GM23248 (cell line): Measurements from ENCODE around the gene PABPN1L. TPM values are rescaled to one million over a fixed set of nuclear protein-coding genes. Genes with fewer than 3 reads are reported as not detected.

Source experiments
- DNase-seq: peaks from one replicate; pipeline ENCODE4 v3.0.0-alpha.2; 2015
- H2AFZ ChIP-seq: fragments of 200-600 bp; sonication (generic); 2 replicates; pipeline ENCODE4 v1.6.1; 2016; ENCODE audit warnings: antibody characterized with exemption
- H3F3A ChIP-seq: fragments of 200-600 bp; sonication (generic); 2 replicates; pipeline ENCODE4 v1.6.1; 2016; ENCODE audit warnings: mild to moderate bottlenecking, antibody characterized with exemption, mixed run types; ENCODE audit not compliant: insufficient read depth
- H3K27ac ChIP-seq: fragments of 200-600 bp; sonication (generic); 2 replicates; pipeline ENCODE4 v1.5.1; 2016; ENCODE audit warnings: mild to moderate bottlenecking
- H3K27me3 ChIP-seq: fragments of 200-600 bp; sonication (generic); replicated peaks from 2 replicates; pipeline ENCODE4 v1.6.1; 2016; ENCODE audit warnings: mild to moderate bottlenecking; ENCODE audit not compliant: insufficient read depth
- H3K36me3 ChIP-seq: fragments of 200-600 bp; sonication (generic); 2 replicates; pipeline ENCODE4 v1.6.1; 2016; ENCODE audit warnings: low read depth, mild to moderate bottlenecking
- H3K4me1 ChIP-seq: fragments of 200-600 bp; sonication (generic); 2 replicates; pipeline ENCODE4 v1.6.1; 2016; ENCODE audit warnings: mild to moderate bottlenecking; ENCODE audit not compliant: insufficient read depth
- H3K4me2 ChIP-seq: fragments of 200-600 bp; sonication (generic); one replicate; pipeline ENCODE4 v1.6.1; 2016; ENCODE audit warnings: mild to moderate bottlenecking; ENCODE audit not compliant: unreplicated experiment
- H3K4me3 ChIP-seq: fragments of 200-600 bp; sonication (generic); 2 replicates; pipeline ENCODE4 v1.5.1; 2016; ENCODE audit warnings: mild to moderate bottlenecking
- H3K79me2 ChIP-seq: fragments of 200-600 bp; sonication (generic); 2 replicates; pipeline ENCODE4 v1.6.1; 2016; ENCODE audit warnings: mild to moderate bottlenecking; ENCODE audit not compliant: insufficient read depth
- H3K9ac ChIP-seq: fragments of 200-600 bp; sonication (generic); 2 replicates; pipeline ENCODE4 v1.6.1; 2016; ENCODE audit warnings: mild to moderate bottlenecking
- H3K9me2 ChIP-seq: fragments of 200-600 bp; sonication (generic); 2 replicates; pipeline ENCODE4 v1.6.1; 2016; ENCODE audit warnings: mixed run types, mild to moderate bottlenecking, moderate library complexity; ENCODE audit not compliant: insufficient read depth
- H3K9me3 ChIP-seq: fragments of 200-600 bp; sonication (generic); one replicate; pipeline ENCODE4 v1.6.1; 2017; ENCODE audit warnings: low read depth
- H4K20me1 ChIP-seq: fragments of 200-600 bp; sonication (generic); 2 replicates; pipeline ENCODE4 v1.6.0; 2016; ENCODE audit not compliant: insufficient read depth
- EZH2 ChIP-seq: fragments of 200-600 bp; sonication (generic); IDR thresholded peaks from 2 replicates; pipeline ENCODE4 v1.6.1; 2018; ENCODE audit warnings: antibody characterized with exemption, mild to moderate bottlenecking; ENCODE audit not compliant: insufficient read depth, poor library complexity, severe bottlenecking
- EZH2phosphoT487 ChIP-seq: fragments of 200-600 bp; sonication (generic); IDR thresholded peaks from 2 replicates; pipeline ENCODE4 v1.6.1; 2018; ENCODE audit warnings: antibody characterized with exemption, moderate library complexity, mild to moderate bottlenecking, low read depth; ENCODE audit not compliant: insufficient read depth
- WGBS, 2 experiments: methylation state at CpG; one replicate each; pipeline ENCODE4 v1.1.6; 2015 to 2017; ENCODE audit warnings: low lambda C conversion rate in 2 of 2, low coverage in 1 of 2; ENCODE audit errors: missing lambda C conversion rate in 2 of 2; 5-methylcytosine and 5-hydroxymethylcytosine counted together
- in situ Hi-C: fragments of 300-500 bp; cut with MboI; formaldehyde crosslinking; loops from 2 replicates; pipeline ENCODE4 v1.15.0; 2020
- polyA plus RNA-seq: library from polyadenylated mRNA; unstranded; fragments of >200 nt; fragmentation: Nextera tagmentation; extraction: Ambion mirVana; gene quantifications from 2 replicates; pipeline ENCODE4 v1.2.1, GENCODE V29; 2016
- total RNA-seq: library from RNA; depleted of rRNA; stranded (reverse); fragments of >200 nt; shearing (Covaris generic); gene quantifications from 2 replicates; pipeline ENCODE4 v1.2.3, GENCODE V29; 2014

PABPN1L gene
- total and polyA plus RNA-seq, 2 experiments from 2014 or later: not detected

DNA sequence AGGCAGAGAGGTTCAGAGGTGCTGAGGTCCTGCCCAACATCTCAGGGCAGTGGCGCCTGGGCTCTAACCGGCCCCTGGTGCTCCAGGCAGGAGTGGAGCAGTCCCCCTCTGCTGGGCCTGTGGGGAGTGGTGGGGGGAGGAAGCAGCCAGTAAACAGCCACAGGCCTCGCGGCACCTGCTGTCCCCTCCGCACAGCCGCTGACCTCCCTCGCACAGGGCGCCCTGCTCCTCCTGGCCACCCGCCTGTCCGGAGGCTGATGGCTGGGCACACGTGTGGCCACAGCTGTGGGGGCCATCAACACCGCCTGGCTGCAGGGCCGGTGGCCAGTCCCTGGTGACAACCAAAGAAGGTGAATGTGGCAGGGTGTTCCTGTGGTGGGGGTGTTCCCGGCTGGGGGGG, 36.8 kb upstream of the PABPN1L start:
- Histone ChIP-seq H3K4me2 (no peak overlapping the region), H3F3A (no peaks in the 10 kb centered on the region), H2AFZ (no peak overlapping the region), H3K79me2 (no peaks in the 10 kb centered on the region), H3K9me2 (no peaks in the 10 kb centered on the region), H3K9ac (no peak overlapping the region), H3K27ac (no peak overlapping the region), H3K36me3 (no peaks in the 10 kb centered on the region), H4K20me1 (no peaks in the 10 kb centered on the region), H3K4me1 (no peaks in the 10 kb centered on the region), H3K4me3 (no peak overlapping the region), H3K9me3 (no peaks in the 10 kb centered on the region), H3K27me3 (no peaks in the 10 kb centered on the region)
- 83 to 91% methylated on average over 12 to 13 of the region's 14 CpGs for WGBS, 2 experiments
- TF ChIP-seq EZH2 (no peak), EZH2phosphoT487 (no peak)
- no peak for DNase-seq
- in situ Hi-C loops: no loop called here

DNA sequence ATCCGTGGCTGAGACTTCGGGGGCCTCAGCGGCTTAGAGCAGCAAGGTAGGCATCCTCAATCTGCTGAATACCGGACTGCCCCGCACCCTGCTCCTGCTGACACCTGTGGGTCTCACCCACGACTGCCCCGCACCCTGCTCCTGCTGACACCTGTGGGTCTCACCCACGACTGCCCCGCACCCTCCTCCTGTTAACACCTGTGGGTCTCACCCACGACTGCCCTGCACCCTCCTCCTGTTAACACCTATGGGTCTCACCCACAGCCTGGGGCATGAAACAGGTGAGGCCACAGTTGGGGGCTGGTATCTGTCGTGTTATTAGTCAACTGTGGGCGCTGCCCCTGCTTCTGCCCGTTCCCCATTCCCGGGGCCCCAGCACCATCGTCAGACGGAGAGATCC, 36.3 kb upstream of the PABPN1L start:
- no peaks in the 10 kb centered on the region for H3K36me3 ChIP-seq
- no peaks in the 10 kb centered on the region for H3K9me2 ChIP-seq
- H3K79me2 ChIP-seq: no peaks in the 10 kb centered on the region
- TF ChIP-seq EZH2 (no peak), EZH2phosphoT487 (no peak)
- no peaks in the 10 kb centered on the region for H4K20me1 ChIP-seq
- H3K4me3 ChIP-seq: no peak overlapping the region
- no peak for DNase-seq
- no peak overlapping the region for H3K9ac ChIP-seq
- H3K4me2 ChIP-seq: no peak overlapping the region
- WGBS, 2 experiments: 64 to 73% methylated on average over 13 to 15 of the region's 16 CpGs
- no peak overlapping the region for H3K27ac ChIP-seq
- no peaks in the 10 kb centered on the region for H3K4me1 ChIP-seq
- in situ Hi-C loops: no loop called here
- no peaks in the 10 kb centered on the region for H3F3A ChIP-seq
- no peaks in the 10 kb centered on the region for H3K27me3 ChIP-seq
- H3K9me3 ChIP-seq: no peaks in the 10 kb centered on the region
- H2AFZ ChIP-seq: no peak overlapping the region

DNA sequence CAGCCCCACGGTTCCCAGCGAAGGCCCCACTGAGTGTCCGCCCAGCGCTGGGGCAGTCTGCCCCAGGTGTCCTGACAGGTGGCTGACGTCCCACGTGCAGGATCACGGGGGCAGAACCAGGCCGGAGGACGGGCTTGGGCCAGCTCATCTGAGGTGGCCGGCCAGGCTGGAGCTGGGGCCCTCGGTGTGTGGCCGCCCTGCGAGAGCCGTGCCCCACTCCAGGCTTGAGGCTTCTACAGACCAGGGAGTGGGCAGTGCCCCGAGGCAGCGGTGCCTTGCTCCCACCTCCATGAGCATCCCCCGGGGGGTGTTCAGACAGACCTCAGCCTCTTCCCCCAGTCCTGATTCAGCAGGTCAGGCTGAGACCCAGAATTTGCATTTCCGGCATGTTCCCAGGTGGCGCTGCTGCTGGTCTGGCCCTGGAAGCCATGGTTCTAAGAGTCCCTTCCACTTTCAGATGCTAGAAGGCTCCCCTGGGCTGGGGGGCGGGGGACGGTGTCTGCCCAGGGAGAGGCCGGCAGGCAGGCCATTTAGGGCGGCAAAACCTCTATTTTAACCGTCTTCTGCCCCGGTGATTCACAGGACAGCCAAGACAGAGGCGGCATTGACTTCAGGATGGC, 35.4 kb upstream of the PABPN1L start:
- H3K36me3 ChIP-seq: no peaks in the 10 kb centered on the region
- no peak overlapping the region for H3K9ac ChIP-seq
- no peaks in the 10 kb centered on the region for H3K79me2 ChIP-seq
- DNase-seq: no peak
- WGBS, 2 experiments: 84 to 86% methylated on average over 24 to 26 of the region's 26 CpGs
- H3K9me2 ChIP-seq: no peaks in the 10 kb centered on the region
- H3K4me2 ChIP-seq: no peak overlapping the region
- H3K4me1 ChIP-seq: no peaks in the 10 kb centered on the region
- H3K4me3 ChIP-seq: no peak overlapping the region
- no peaks in the 10 kb centered on the region for H3K9me3 ChIP-seq
- H3K27me3 ChIP-seq: no peaks in the 10 kb centered on the region
- TF ChIP-seq EZH2phosphoT487 (no peak), EZH2 (no peak)
- H3F3A ChIP-seq: no peaks in the 10 kb centered on the region
- H2AFZ ChIP-seq: no peak overlapping the region
- H3K27ac ChIP-seq: no peak overlapping the region
- in situ Hi-C loops: no loop called here
- no peaks in the 10 kb centered on the region for H4K20me1 ChIP-seq

DNA sequence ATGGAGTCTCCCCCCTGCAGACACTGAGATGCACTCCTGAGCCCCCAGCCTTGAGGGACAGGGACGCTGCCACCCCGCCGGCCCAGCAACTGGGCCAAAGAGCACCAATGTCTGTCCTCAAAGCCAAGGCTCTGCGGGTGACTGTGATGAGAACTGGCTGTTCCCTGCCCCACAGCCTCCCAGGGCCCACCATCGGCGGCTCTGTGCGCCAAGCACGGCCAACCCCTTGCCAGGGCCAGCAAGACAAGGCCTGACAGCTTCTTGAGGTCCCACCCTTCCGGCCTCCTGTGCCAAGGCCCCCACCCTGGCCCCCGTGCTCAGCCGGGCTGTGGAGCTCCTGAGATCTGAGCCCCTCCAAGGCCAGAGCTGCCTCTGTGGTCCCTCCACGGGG, 34.2 kb upstream of the PABPN1L start:
- Histone ChIP-seq H3K9me2 (no peaks in the 10 kb centered on the region), H4K20me1 (no peaks in the 10 kb centered on the region), H3K9me3 (no peaks in the 10 kb centered on the region), H3K36me3 (no peaks in the 10 kb centered on the region), H3F3A (no peaks in the 10 kb centered on the region), H3K4me1 (no peaks in the 10 kb centered on the region), H3K9ac (no peak overlapping the region), H3K4me2 (no peak overlapping the region), H2AFZ (no peak overlapping the region), H3K4me3 (no peak overlapping the region), H3K27ac (no peak overlapping the region), H3K79me2 (no peaks in the 10 kb centered on the region), H3K27me3 (no peaks in the 10 kb centered on the region)
- 41 to 59% methylated on average over 11 to 12 of the region's 12 CpGs for WGBS, 2 experiments
- TF ChIP-seq EZH2 (no peak), EZH2phosphoT487 (no peak)
- DNase-seq: no peak
- in situ Hi-C loops: no loop called here
